SHP77 treated with DMSO at 0.1 percent for 48 hours (cell line): ENCODE results near the gene SPAG6.
"Not testable (repeated sequence)": the region's sequence is repeated elsewhere in the genome, so short reads cannot be mapped to it uniquely, and the experiment has no call there.

Experiments used
- DNase-seq: peaks from one replicate; lab custom pipeline; 2025; lab: John Stamatoyannopoulos, UW

SPAG6 gene

DNA sequence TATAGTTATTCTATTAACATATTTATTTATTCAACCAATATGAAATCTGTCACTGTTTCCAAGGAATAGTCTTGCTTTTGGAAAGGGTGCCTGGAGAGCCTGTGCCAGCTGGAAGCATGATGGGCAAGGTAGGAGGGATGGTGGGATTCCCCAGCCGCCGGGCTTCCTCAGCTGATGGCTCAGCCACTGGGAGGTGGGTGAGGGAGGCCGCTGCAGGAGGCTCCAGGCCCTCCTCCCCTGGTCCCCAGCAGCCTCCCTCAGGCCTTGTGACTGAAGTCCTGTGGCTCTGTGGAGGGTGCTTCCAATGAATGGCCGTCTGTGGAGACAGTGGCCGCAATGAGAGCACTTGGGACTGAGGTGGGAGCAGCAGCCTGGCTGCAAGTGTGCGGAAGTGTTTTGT is 27.0 kb downstream of the SPAG6 start:
- no peak for DNase-seq

DNA sequence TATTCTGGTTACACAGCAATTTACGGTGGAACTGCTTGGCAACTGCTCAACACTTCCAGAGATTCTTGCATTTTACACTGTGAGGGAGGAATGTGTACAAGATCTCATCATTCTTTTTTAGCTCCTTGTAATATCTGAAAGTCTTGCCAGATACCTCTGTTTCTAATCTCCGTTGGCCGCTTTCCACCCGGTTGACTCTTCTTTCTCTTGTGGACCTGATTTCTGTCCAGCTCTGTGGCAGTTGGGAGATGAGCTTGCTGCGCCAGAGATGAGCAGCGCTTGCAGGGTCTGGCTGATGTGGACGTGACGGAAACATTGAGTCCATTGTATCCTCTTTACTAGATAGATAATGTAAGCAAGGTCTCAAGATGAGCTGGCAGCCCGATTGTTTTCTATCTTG is 27.6 kb downstream of the SPAG6 start:
- DNase-seq, result no peak

DNA sequence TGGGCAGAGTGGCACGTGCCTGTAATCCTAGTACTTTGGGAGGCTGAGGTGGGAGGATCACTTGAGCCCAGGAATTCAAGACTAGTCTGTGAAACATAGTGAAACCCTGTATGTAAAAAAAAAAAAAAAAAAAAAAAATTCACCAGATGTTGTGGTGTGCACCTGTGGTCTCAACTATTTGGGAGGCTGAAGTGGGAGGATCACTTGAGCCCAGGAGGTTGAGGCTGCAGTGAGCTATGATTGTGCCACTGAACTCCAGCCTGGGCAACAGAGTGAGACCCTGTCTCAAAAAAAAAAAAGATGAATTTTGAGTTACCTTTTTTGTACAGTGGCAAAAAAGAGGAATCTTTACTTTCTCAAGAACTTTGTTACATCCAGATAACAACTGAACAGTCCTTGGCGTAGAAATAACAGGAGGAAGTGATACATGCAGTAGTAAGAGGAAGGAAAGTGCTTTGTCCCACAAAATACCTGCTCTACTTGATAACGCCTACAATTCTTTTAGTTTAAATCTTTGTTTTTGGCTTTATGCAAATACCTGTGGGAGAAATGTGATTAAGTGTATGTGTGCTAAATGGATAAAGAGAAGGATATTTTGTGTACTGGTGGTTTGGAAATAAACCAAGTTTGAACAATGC is 29.3 kb downstream of the SPAG6 start:
- DNase-seq, result no peak

DNA sequence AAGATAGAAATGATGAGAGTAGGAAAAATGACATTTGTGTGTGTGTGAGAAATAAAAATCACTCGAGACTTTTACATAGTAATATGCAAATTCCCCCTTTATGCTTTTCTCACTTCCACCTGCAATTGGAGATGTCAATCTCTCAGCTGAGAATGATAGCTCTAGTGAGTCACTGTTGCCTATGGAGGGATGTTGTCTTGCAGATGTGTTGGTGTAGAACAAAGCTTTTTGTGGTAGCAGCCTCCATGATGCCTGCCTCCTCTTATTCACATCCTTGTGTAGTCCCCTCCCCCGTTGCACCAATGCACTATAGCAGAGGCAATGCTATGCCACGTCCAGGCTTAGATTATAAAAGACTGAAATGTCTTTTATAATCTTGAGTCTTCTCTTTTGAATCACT is 33.8 kb downstream of the SPAG6 start:
- DNase-seq, result no peak

DNA sequence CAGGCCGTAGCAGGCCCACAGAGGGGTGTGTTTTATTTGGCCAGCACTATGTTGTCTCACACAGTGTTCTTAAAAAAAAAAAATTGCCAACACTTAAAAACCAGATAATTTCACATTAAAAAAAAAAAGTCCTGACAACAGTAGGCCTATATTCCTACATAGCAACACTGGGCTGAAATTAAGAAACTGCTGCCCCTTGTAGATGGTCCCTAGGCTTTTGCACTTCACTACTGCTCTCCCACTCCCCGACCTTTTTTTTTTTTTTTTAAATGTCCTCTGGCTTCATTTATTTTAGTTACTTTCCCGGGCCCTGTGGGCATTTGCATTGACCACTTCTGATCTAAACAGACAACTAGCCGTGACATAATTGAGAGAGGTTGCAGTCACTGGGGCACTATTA is 36.0 kb downstream of the SPAG6 start:
- no peak for DNase-seq

DNA sequence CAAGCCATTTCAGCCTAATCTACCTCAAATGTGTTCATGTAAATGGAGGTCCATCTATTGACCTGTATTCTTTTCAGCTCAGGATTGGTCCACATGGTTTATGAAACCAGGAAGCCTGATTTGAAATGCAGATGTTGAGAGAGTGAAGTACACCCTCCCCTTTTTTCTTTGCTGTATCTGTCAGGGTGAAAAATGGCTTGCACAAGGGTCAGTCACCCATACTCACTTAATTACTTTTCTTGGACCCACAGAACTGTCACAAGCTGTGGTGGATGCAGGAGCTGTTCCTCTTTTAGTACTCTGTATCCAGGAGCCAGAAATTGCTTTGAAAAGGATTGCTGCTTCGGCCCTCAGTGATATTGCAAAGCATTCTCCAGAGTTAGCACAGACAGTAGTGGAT is 41.2 kb downstream of the SPAG6 start:
- DNase-seq, result no peak

DNA sequence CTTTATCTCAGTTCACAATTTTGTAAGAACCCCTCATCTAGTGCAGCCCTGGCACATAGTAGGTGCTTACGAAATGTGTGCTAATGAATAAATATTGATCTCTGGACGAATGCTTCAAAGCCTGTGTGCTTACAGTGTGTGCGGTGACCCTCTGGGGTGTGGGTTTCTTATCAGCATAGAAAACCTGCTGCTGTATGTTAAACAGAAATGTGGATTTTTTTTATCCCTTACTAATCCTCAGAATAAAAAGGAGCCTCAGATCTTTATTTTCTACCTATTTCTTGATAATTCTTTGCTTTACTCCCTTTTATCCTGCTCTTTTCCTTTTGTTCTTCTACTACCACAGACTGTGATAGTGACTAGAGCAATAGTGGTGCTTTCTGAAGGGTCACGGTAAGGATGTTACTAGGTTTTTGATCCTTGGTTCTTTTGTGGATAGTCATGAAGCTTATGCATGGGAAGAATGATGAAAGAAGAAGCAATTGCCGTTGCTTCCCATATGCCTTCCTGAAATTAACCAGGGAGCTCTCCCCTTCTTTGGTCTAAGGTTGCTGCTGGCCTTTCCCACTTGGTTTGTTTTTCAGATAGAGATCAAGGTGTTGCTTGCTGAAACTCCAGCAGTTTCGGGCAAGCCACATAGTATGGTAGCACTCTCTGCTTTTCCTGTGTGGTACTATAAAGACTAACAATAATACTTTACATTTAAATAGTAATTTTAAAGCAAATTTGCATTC is 44.7 kb downstream of the SPAG6 start:
- no peak for DNase-seq

DNA sequence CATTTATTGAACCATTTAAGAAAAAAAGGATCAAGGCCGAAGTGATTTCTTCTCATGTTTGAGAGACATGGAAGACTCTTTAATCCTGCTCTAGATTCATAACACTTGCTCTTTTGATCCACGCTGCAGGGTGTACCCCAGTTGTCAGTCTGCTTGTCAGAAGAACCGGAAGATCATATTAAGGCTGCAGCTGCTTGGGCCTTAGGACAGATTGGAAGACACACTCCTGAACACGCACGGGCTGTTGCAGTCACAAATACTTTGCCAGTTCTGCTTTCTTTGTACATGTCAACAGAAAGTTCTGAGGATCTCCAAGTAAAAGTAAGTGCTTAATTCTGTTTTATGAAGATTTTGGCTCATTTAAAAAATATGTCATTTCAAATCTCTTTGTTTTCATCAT is 46.3 kb downstream of the SPAG6 start:
- DNase-seq, result no peak

DNA sequence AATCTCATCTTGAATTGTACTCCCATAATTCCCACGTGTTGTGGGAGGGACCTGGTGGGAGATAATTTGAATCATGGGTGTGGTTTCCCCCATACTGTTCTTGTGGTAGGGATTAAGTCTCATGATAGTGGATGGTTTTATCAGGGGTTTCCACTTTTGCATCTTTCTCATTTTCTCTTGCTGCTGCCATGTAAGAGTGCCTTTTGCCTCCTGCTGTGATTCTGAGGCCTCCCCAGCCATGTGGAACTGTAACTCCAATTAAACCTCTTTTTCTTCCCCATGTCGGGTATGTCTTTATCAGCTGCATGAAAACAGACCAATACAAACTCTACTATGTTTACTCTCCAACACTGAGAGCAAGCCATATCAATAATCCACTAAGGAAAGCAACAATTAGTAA is 50.9 kb downstream of the SPAG6 start:
- not testable (repeated sequence) for DNase-seq

DNA sequence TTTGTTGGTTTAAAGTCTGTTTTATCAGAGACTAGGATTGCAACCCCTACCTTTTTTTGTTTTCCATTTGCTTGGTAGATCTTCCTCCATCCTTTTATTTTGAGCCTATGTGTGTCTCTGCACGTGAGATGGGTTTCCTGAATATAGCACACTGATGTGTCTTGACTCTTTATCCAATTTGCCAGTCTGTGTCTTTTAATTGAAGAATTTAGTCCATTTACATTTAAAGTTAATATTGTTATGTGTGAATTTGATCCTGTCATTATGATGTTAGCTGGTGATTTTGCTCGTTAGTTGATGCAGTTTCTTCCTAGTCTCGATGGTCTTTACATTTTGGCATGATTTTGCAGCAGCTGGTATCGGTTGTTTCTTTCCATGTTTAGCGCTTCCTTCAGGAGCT is 61.6 kb downstream of the SPAG6 start:
- not testable (repeated sequence) for DNase-seq

DNA sequence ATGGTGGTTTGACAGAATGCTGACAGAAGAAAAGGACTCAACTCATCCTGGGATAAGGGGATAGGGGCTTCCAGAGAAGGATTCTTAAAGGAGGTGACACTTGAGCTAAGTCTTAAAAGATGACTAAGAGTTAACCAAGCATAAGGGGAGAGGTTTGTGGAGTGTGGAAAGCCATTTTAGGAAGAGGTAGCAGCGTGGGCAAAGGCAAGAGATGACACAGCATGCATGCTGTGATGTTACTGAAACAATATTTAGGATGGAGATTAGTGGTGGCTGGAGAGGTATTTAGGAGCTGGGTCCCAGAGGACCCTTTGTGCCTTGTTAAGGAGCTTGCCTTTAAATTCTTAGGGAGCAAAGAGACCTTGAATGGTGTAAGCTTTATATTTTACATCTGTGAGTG is 65.1 kb downstream of the SPAG6 start:
- no peak for DNase-seq

DNA sequence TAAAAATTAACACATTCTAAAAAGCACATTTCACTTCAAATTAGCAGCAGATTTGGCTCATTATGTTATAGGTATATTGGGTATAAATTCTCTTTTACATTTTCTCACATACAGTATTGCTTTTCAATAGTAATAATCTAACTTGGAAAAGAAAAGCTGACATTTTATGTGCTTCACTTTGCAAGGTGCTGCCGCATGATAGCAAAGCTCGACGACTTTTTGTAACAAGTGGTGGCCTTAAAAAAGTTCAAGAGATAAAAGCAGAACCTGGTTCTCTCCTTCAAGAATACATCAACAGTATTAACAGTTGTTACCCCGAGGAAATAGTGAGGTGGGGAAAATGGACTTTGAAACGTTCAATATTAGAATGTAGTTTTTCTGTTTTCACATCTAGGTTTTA is 65.5 kb downstream of the SPAG6 start:
- no peak for DNase-seq

DNA sequence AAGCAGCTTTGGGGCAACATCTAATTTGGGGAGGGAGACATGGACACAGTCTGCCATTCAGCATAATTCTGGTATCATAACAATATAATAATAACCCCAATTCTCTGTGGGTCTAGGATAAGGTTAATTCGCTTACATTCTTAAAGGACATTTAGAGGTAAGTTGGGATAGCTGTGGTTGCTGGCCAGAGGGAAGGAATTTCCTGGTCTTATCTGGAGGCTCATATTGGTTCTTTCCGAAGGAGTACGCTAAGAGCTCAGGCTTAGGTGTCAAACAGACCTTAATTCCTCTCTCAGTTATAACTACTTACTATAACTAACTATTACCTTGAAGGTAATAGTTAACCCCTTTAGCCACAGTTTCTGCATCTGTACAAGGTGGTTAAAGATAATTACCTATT is 68.8 kb downstream of the SPAG6 start:
- no peak for DNase-seq

DNA sequence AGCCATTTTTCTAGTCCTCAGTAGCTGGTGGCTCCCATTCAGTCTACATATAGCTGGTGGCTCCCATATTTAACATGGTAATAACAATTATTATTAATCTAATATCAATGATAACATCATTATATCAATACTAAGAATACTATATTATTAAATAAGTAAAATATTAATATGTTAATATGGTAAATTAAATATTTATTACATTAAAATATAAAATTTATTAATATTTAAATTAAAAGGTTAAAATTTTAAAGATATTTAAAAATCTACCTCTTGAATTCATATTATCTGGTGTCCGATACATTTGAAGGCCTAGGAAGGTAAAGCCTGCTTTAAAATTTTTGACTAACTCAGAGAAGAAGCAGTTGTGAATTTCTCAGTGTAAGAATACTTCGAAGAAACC is 69.8 kb downstream of the SPAG6 start:
- no peak for DNase-seq

DNA sequence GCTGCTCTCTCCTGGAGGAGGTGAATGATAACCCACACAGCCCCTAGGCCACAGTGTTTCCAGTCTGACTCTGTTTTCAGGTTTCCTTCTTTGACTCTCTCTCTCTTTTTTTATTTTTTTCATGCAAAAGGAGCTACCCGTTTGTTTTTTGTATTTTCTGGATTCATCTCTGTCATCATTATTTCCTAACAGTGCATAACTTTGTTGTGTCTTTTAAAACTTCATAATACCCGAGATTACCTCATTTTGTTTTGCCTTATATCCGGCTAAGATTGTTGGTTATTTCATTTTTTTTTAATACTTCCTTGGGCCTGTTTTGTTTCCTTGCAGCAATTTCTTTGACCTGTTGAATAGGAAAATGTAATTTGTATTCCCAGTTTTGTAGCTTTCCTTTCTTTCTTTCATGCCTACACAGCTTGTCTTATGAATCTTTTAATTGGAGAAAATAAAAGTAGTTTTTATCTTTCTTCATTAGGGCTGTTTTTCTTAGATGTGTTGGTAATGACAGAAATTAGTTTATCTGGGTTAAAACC is 72.5 kb downstream of the SPAG6 start:
- no peak for DNase-seq

DNA sequence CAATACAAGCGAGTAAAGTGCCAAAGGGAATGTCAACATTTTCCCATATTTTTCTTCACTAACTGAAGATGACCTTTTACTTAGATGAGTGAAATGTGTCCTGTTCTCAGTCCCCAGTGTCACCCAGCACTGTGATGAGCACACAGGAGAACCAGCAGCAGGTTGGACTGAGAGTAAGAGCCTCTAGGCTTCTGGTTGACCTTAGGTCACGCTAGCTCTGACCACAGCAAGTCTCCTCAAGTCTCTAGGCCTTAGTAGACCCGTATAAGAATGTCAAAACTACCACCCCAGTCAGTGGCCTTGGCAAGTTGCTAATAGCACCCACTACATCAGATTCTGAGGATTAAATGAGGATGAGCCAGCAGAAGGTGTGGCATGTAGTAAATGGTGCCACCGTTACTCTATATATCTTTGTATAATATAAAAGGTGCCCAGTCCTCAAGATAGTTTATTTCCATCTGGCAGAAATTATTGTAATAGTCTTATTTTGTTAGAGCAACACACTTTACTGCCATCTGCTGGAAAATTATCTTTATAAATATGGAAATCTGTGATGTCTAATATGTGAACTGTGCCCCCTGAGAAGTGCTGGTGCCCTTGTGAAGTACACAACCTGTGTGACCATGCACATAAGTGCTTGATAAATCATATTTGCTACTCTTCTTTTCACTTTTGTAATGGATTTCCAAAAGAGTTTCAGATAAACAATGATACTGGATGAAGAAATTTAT is 75.7 kb downstream of the SPAG6 start:
- no peak for DNase-seq

DNA sequence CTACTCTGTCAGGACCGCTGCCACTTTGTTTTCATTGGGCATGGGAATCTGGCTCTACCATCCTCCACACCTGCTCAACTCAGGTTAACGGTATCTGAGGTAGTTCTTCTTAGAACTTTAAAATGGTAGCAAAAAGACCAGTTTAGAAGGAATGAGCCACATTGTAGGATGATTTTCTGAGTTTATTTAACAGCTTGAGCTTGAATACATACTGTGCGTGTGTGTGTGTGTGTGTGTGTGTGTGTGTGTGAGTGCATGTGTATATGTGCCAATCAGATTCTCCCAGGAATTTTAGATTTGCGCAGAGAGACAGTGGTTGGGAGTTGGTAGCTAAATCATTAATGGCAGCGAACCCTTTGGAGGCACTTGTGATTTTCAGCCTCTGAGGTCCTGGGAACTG is 81.4 kb downstream of the SPAG6 start:
- no peak for DNase-seq

DNA sequence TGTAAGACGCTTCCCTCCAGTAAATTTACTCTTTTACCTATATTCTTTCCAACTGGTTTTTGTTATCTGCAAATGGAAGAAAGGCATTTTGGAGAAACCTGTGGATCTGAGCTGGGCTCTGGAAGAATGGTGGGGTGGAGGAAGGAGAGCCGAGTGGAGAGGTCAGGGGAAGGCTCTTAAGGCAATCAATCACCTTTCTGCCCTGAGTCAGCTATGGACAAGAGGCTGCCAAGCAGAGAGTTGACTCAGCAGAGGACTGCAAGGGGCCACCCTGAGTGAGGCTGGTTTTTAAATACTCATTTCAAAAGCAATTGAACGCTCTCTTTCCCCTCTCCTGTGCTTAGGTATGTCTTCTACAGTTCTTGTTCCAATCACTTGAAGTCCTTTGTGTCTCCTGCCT is 81.8 kb downstream of the SPAG6 start:
- no peak for DNase-seq

DNA sequence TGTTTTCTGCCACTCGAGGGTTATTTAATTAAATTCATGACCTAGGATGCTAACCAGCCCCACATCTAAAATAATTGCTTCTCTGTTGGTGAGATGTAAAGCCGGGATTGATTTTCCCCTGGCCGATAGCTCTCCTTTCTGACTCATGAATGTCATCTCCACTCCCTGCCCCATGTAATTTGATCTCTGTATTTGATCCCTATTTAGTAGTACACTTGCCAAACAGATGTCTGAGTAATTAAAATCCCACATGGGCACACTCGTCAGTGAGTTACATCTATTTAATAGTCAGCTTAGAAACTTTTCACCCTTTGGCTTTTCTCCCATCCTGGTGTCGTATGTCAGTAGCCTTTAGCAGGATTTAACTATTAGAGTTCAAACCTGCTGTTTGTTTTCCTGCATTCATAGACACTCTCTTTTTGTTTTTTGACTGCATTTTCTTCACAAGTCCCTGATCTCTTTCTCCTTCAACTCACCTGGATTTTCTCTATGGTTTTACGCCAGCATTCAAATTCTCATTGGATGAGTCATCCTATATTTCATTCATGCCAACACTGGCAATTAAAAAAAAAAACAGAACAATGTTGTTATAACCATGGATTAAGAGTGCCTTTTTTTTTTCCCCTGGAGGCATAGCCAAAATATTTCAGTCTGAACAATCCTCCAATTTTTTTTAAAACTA is 82.7 kb downstream of the SPAG6 start:
- peak; percentile 59 for DNase-seq

DNA sequence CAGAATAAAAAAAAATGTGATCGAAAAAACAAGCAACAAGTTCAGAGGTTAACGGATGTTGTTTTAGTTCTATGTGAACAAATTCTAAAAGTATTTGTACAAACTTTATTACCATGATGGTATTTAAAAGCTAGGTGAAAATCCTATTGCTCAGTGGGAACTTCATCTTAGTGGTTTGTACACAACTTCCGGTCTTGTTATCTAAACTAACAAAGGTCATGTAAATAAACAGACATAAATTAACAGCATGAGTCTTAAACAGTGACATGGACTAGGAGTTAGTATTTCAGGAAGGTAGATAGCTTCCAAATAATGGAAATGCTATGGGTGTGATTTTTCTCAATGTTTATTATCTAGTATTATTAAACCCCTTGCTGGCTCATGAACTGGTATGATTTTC is 83.8 kb downstream of the SPAG6 start:
- no peak for DNase-seq

DNA sequence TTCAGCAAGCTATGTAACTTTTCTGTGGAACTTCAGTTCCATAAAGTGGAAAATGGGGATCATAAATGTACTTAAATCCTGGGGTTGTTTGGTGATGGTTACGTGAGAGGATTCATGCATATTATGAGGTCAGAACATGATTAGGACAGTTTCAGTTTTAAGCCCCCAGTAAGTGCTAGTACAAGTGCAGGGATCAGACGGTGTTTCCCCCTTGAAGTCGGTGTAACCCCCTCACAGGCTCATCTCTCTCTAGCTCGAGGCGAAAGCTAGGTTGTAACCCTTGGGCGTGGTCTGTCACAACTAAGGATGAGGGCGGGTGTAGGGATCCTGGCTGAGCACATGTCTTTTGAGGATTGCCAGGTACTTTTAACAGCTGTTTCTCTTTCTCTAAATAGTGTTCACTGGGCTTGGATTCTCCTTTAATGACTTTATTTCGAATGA is 84.7 kb downstream of the SPAG6 start:
- DNase-seq, result no peak

DNA sequence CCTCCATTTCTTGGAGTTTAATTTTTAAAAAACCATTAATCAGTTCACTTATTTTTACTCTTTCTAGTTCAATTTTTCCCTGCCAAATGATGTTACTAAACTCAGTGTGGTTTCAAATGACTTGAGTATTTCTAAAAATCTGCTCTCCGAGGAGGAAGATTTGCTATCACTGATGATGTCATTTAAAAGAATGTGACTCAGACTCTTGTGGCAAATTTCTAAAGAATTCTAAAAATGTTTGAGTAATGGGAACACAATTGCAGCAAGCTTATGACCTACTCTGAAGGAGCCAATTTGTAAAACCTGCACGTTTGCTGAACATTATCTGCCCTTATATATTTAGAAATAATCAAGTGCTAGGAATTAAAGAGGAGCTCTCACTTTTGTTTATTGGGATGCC is 88.6 kb downstream of the SPAG6 start:
- no peak for DNase-seq

DNA sequence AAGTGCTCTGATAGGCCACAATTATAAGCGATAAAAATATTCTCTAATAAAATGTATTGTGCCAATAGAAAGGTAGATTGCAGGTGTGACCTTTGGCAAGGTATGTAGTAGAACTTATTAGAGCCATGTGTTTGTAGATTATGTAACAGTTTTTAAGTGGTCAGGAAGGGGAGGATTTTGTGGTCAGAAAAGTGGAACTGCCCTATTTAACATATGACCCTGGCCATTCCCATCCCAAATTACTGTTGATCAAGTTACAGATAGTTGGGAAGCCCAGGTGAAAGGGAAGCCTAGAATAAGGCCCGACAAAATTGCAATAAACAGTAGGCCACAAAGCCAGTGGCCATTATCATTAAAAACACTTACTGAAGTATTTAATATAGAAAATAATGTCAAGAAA is 89.2 kb downstream of the SPAG6 start:
- no peak for DNase-seq
